HG03342 (cell line): ENCODE results near the gene THOC7.
A peak's percentile ranks its signal among the peaks of the same experiment; 100 is the strongest.

ENCODE experiments used
- ATAC-seq: cut with Tn5 transposase; IDR thresholded peaks from one replicate; pipeline ENCODE4 v1.9.1; 2021; ENCODE audit warnings: mild to moderate bottlenecking, moderate library complexity; ENCODE audit not compliant: unreplicated experiment

Gene THOC7

GRCh38 chr3:63878394-63879060 lies 14.9 kb upstream of the THOC7 start:
- no peak for ATAC-seq

GRCh38 chr3:63877737-63878393 lies 14.3 kb upstream of the THOC7 start:
- ATAC-seq: no peak

- ATAC-seq: no peak
These were observed 12.7 kb upstream of the THOC7 start for GRCh38 chr3:63876260-63876659.

- ATAC-seq: no peak
These were observed 11.9 kb upstream of the THOC7 start for GRCh38 chr3:63875510-63875909.

GRCh38 chr3:63874769-63875168 lies 11.2 kb upstream of the THOC7 start:
- peak; percentile 36 for ATAC-seq

- no peak for ATAC-seq
These were observed 8.7 kb upstream of the THOC7 start for GRCh38 chr3:63872135-63872924.

GRCh38 chr3:63870615-63871005 lies 7.0 kb upstream of the THOC7 start:
- no peak for ATAC-seq

- no peak for ATAC-seq
These were observed 6.5 kb upstream of the THOC7 start for GRCh38 chr3:63869940-63870614.

GRCh38 chr3:63867225-63867624 lies 3.6 kb upstream of the THOC7 start:
- ATAC-seq: no peak

- ATAC-seq: no peak
These were observed 1.3 kb upstream of the THOC7 start for GRCh38 chr3:63864965-63865327.

- peak; percentile 50 for ATAC-seq
These were observed 681 bp upstream of the THOC7 start for GRCh38 chr3:63864008-63864964.

- ATAC-seq: no peak
These were observed 828 bp downstream of the THOC7 start for GRCh38 chr3:63862804-63863149.

- no peak for ATAC-seq
These were observed 2.3 kb downstream of the THOC7 start for GRCh38 chr3:63861306-63861705.

- no peak for ATAC-seq
These were observed 2.8 kb downstream of the THOC7 start for GRCh38 chr3:63860776-63861175.

- no peak for ATAC-seq
These were observed 6.3 kb downstream of the THOC7 start for GRCh38 chr3:63857311-63857710.

GRCh38 chr3:63855333-63855940 lies 8.2 kb downstream of the THOC7 start:
- ATAC-seq: no peak

GRCh38 chr3:63853106-63853505 lies 10.5 kb downstream of the THOC7 start:
- ATAC-seq: no peak

- ATAC-seq: no peak
These were observed 12.3 kb downstream of the THOC7 start for GRCh38 chr3:63851287-63851686.

GRCh38 chr3:63849175-63849574 lies 14.4 kb downstream of the THOC7 start:
- ATAC-seq: no peak
